ENCODE measurements around the gene PUM1. TPM values are rescaled to one million over a fixed set of nuclear protein-coding genes. Genes with fewer than 3 reads are reported as not detected.

The PUM1 gene
- polyA plus RNA-seq, 1 donor, result 71.9 TPM

- H3K4me3 ChIP-seq (ENCODE audit: low read length), result no peak overlapping the region
- H3K36me3 ChIP-seq (ENCODE audit: control insufficient read depth, insufficient read depth, low read length), result peaks cover 8% of the 10 kb centered on the region
- H3K9me3 ChIP-seq (ENCODE audit: control insufficient read depth, low read depth, low read length), result no peaks in the 10 kb centered on the region
- 100% methylated on average over 1 of the region's 1 CpG for WGBS (ENCODE audit: insufficient coverage, low lambda C conversion rate)
- H3K27ac ChIP-seq (ENCODE audit: low read length), result no peak overlapping the region
- DNase-seq, result no peak
- peaks cover 5% of the 10 kb centered on the region for H3K4me1 ChIP-seq (ENCODE audit: control insufficient read depth, insufficient read depth, low read length)
- no peaks in the 10 kb centered on the region for H3K27me3 ChIP-seq (ENCODE audit: control insufficient read depth, insufficient read depth, low read length)
These were observed 53.8 kb downstream of the PUM1 start for GRCh38 chr1:31011719-31012118.

GRCh38 chr1:31010086-31010989 lies 55.2 kb downstream of the PUM1 start:
- Histone ChIP-seq H3K27me3 (ENCODE audit: control insufficient read depth, insufficient read depth, low read length) (no peaks in the 10 kb centered on the region), H3K36me3 (ENCODE audit: control insufficient read depth, insufficient read depth, low read length) (peaks cover 17% of the 10 kb centered on the region), H3K4me3 (ENCODE audit: low read length) (no peak overlapping the region), H3K27ac (ENCODE audit: low read length) (no peak overlapping the region), H3K4me1 (ENCODE audit: control insufficient read depth, insufficient read depth, low read length) (peaks cover 7% of the 10 kb centered on the region), H3K9me3 (ENCODE audit: control insufficient read depth, low read depth, low read length) (no peaks in the 10 kb centered on the region)
- no peak for DNase-seq
- WGBS (ENCODE audit: insufficient coverage, low lambda C conversion rate), result no CpG with 5 or more reads among the region's 6 CpGs

GRCh38 chr1:31007462-31007991 lies 58.0 kb downstream of the PUM1 start:
- H3K27ac ChIP-seq (ENCODE audit: low read length), result no peak overlapping the region
- peaks cover 17% of the 10 kb centered on the region for H3K36me3 ChIP-seq (ENCODE audit: control insufficient read depth, insufficient read depth, low read length)
- H3K4me1 ChIP-seq (ENCODE audit: control insufficient read depth, insufficient read depth, low read length), result peaks cover 25% of the 10 kb centered on the region
- H3K4me3 ChIP-seq (ENCODE audit: low read length), result no peak overlapping the region
- 67% methylated on average over 2 of the region's 2 CpGs for WGBS (ENCODE audit: insufficient coverage, low lambda C conversion rate)
- no peaks in the 10 kb centered on the region for H3K27me3 ChIP-seq (ENCODE audit: control insufficient read depth, insufficient read depth, low read length)
- H3K9me3 ChIP-seq (ENCODE audit: control insufficient read depth, low read depth, low read length), result no peaks in the 10 kb centered on the region
- DNase-seq, result no peak

GRCh38 chr1:31006747-31007146 lies 58.8 kb downstream of the PUM1 start:
- Histone ChIP-seq H3K36me3 (ENCODE audit: control insufficient read depth, insufficient read depth, low read length) (peaks cover 21% of the 10 kb centered on the region), H3K4me3 (ENCODE audit: low read length) (no peak overlapping the region), H3K27ac (ENCODE audit: low read length) (no peak overlapping the region), H3K9me3 (ENCODE audit: control insufficient read depth, low read depth, low read length) (no peaks in the 10 kb centered on the region), H3K27me3 (ENCODE audit: control insufficient read depth, insufficient read depth, low read length) (no peaks in the 10 kb centered on the region), H3K4me1 (ENCODE audit: control insufficient read depth, insufficient read depth, low read length) (peaks cover 25% of the 10 kb centered on the region)
- DNase-seq, result no peak
- WGBS (ENCODE audit: insufficient coverage, low lambda C conversion rate), result 83% methylated on average over 1 of the region's 2 CpGs

- H3K27me3 ChIP-seq (ENCODE audit: control insufficient read depth, insufficient read depth, low read length), result no peaks in the 10 kb centered on the region
- no peak overlapping the region for H3K27ac ChIP-seq (ENCODE audit: low read length)
- H3K9me3 ChIP-seq (ENCODE audit: control insufficient read depth, low read depth, low read length), result no peaks in the 10 kb centered on the region
- no CpG with 5 or more reads among the region's 6 CpGs for whole genome bisulfite sequencing (ENCODE audit: insufficient coverage, low lambda C conversion rate)
- H3K36me3 ChIP-seq (ENCODE audit: control insufficient read depth, insufficient read depth, low read length), result peaks cover 22% of the 10 kb centered on the region
- H3K4me3 ChIP-seq (ENCODE audit: low read length), result no peak overlapping the region
- peaks cover 21% of the 10 kb centered on the region for H3K4me1 ChIP-seq (ENCODE audit: control insufficient read depth, insufficient read depth, low read length)
- DNase-seq, result no peak
These were observed 59.8 kb downstream of the PUM1 start for GRCh38 chr1:31005617-31006166.

GRCh38 chr1:31005198-31005597 lies 60.3 kb downstream of the PUM1 start:
- peaks cover 20% of the 10 kb centered on the region for H3K4me1 ChIP-seq (ENCODE audit: control insufficient read depth, insufficient read depth, low read length)
- no peaks in the 10 kb centered on the region for H3K9me3 ChIP-seq (ENCODE audit: control insufficient read depth, low read depth, low read length)
- no peak overlapping the region for H3K27ac ChIP-seq (ENCODE audit: low read length)
- 69% methylated on average over 2 of the region's 3 CpGs for WGBS (ENCODE audit: insufficient coverage, low lambda C conversion rate)
- H3K36me3 ChIP-seq (ENCODE audit: control insufficient read depth, insufficient read depth, low read length), result peaks cover 22% of the 10 kb centered on the region
- H3K27me3 ChIP-seq (ENCODE audit: control insufficient read depth, insufficient read depth, low read length), result no peaks in the 10 kb centered on the region
- DNase-seq, result no peak
- H3K4me3 ChIP-seq (ENCODE audit: low read length), result no peak overlapping the region

GRCh38 chr1:31004231-31004621 lies 61.3 kb downstream of the PUM1 start:
- Histone ChIP-seq H3K9me3 (ENCODE audit: control insufficient read depth, low read depth, low read length) (no peaks in the 10 kb centered on the region), H3K4me1 (ENCODE audit: control insufficient read depth, insufficient read depth, low read length) (peaks cover 20% of the 10 kb centered on the region), H3K4me3 (ENCODE audit: low read length) (no peak overlapping the region), H3K27me3 (ENCODE audit: control insufficient read depth, insufficient read depth, low read length) (no peaks in the 10 kb centered on the region), H3K36me3 (ENCODE audit: control insufficient read depth, insufficient read depth, low read length) (peaks cover 25% of the 10 kb centered on the region), H3K27ac (ENCODE audit: low read length) (peak overlapping the region; percentile 4)
- DNase-seq, result no peak

GRCh38 chr1:31003613-31004230 lies 61.8 kb downstream of the PUM1 start:
- H3K27ac ChIP-seq (ENCODE audit: low read length), result peak overlapping the region; percentile 4
- peaks cover 29% of the 10 kb centered on the region for H3K36me3 ChIP-seq (ENCODE audit: control insufficient read depth, insufficient read depth, low read length)
- peaks cover 20% of the 10 kb centered on the region for H3K4me1 ChIP-seq (ENCODE audit: control insufficient read depth, insufficient read depth, low read length)
- WGBS (ENCODE audit: insufficient coverage, low lambda C conversion rate), result 0% methylated on average over 1 of the region's 6 CpGs
- DNase-seq, result no peak
- H3K9me3 ChIP-seq (ENCODE audit: control insufficient read depth, low read depth, low read length), result no peaks in the 10 kb centered on the region
- H3K27me3 ChIP-seq (ENCODE audit: control insufficient read depth, insufficient read depth, low read length), result no peaks in the 10 kb centered on the region
- no peak overlapping the region for H3K4me3 ChIP-seq (ENCODE audit: low read length)

GRCh38 chr1:31000301-31000700 lies 65.2 kb downstream of the PUM1 start:
- H3K27me3 ChIP-seq (ENCODE audit: control insufficient read depth, insufficient read depth, low read length), result no peaks in the 10 kb centered on the region
- H3K4me1 ChIP-seq (ENCODE audit: control insufficient read depth, insufficient read depth, low read length), result peaks cover 17% of the 10 kb centered on the region
- H3K36me3 ChIP-seq (ENCODE audit: control insufficient read depth, insufficient read depth, low read length), result peaks cover 35% of the 10 kb centered on the region
- no peaks in the 10 kb centered on the region for H3K9me3 ChIP-seq (ENCODE audit: control insufficient read depth, low read depth, low read length)
- 100% methylated on average over 1 of the region's 2 CpGs for WGBS (ENCODE audit: insufficient coverage, low lambda C conversion rate)
- no peak overlapping the region for H3K27ac ChIP-seq (ENCODE audit: low read length)
- H3K4me3 ChIP-seq (ENCODE audit: low read length), result no peak overlapping the region
- DNase-seq, result no peak

GRCh38 chr1:30998887-30999286 lies 66.6 kb downstream of the PUM1 start:
- no peak for DNase-seq
- Histone ChIP-seq H3K4me1 (ENCODE audit: control insufficient read depth, insufficient read depth, low read length) (peaks cover 10% of the 10 kb centered on the region), H3K36me3 (ENCODE audit: control insufficient read depth, insufficient read depth, low read length) (peaks cover 39% of the 10 kb centered on the region), H3K27ac (ENCODE audit: low read length) (no peak overlapping the region), H3K9me3 (ENCODE audit: control insufficient read depth, low read depth, low read length) (no peaks in the 10 kb centered on the region), H3K4me3 (ENCODE audit: low read length) (no peak overlapping the region), H3K27me3 (ENCODE audit: control insufficient read depth, insufficient read depth, low read length) (no peaks in the 10 kb centered on the region)
- 100% methylated on average over 1 of the region's 1 CpG for WGBS (ENCODE audit: insufficient coverage, low lambda C conversion rate)
